ENCODE measurements around the gene PPP1R37.
"Not testable (repeated sequence)": the region's sequence is repeated elsewhere in the genome, so short reads cannot be mapped to it uniquely, and the experiment has no call there.

DNA sequence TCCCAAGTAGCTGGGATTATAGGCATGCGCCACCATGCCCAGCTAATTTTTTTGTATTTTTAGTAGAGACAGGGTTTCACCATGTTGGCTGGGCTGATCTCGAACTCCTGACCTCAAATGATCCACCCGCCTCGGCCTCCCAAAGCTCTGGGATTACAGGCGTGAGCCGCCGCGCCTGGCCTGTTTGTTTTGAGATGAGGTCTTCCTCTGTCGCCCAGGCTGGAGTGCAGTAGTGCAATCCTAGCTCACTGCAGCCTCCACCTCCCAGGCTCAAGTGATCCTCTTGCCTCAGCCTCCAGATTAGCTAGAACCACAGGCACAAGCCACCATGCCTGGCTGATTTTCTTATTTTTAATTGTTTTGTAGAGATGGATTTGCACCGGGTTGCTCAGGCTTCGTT is 13.4 kb downstream of the PPP1R37 start:
- not testable (repeated sequence) for TF ChIP-seq ZBTB1 (CRISPR knock-in tag; IDR thresholded peaks at IDR 0.05; ENCODE audit: borderline replicate concordance); POLR2AphosphoS5 (IDR thresholded peaks at IDR 0.05; ENCODE audit: low read depth, low read length); GABPB1 (CRISPR knock-in tag; IDR thresholded peaks at IDR 0.05); MXD4 (CRISPR knock-in tag; IDR thresholded peaks at IDR 0.05); KDM5A (IDR thresholded peaks at IDR 0.05; ENCODE audit: borderline replicate concordance, low read length)
- TF ChIP-seq, protein P1, sequence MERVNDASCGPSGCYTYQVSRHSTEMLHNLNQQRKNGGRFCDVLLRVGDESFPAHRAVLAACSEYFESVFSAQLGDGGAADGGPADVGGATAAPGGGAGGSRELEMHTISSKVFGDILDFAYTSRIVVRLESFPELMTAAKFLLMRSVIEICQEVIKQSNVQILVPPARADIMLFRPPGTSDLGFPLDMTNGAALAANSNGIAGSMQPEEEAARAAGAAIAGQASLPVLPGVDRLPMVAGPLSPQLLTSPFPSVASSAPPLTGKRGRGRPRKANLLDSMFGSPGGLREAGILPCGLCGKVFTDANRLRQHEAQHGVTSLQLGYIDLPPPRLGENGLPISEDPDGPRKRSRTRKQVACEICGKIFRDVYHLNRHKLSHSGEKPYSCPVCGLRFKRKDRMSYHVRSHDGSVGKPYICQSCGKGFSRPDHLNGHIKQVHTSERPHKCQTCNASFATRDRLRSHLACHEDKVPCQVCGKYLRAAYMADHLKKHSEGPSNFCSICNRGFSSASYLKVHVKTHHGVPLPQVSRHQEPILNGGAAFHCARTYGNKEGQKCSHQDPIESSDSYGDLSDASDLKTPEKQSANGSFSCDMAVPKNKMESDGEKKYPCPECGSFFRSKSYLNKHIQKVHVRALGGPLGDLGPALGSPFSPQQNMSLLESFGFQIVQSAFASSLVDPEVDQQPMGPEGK (CRISPR knock-in tag; IDR thresholded peaks at IDR 0.05), result not testable (repeated sequence)

All from HepG2 (cell line).